Stimulated activated CD8-positive, alpha-beta memory T cell treated with anti-CD3 and anti-CD28 coated beads, Interleukin-7, amount 100 ng/mL, for 24 hours (primary cell): ENCODE measurements around the gene ZNF581.

Experiments
- DNase-seq: peaks from one replicate; pipeline ENCODE4 v3.0.0-alpha.2; 2020; ENCODE audit warnings: low read depth

Gene ZNF581

GRCh38 chr19:55648585-55649267 lies 5.3 kb downstream of the ZNF581 start:
- DNase-seq = no peak

GRCh38 chr19:55649268-55650125 lies 6.0 kb downstream of the ZNF581 start:
- no peak for DNase-seq

GRCh38 chr19:55650126-55650557 lies 6.7 kb downstream of the ZNF581 start:
- no peak for DNase-seq

GRCh38 chr19:55650602-55651230 lies 7.3 kb downstream of the ZNF581 start:
- DNase-seq = no peak

GRCh38 chr19:55651236-55651635 lies 7.8 kb downstream of the ZNF581 start:
- no peak for DNase-seq

GRCh38 chr19:55652311-55653128 lies 9.1 kb downstream of the ZNF581 start:
- no peak for DNase-seq

GRCh38 chr19:55653651-55654322 lies 10.3 kb downstream of the ZNF581 start:
- peak; percentile 98 for DNase-seq

GRCh38 chr19:55654323-55654867 lies 10.9 kb downstream of the ZNF581 start:
- peak; percentile 97 for DNase-seq

GRCh38 chr19:55654868-55655647 lies 11.6 kb downstream of the ZNF581 start, which contains the start of gene U2AF2:
Gene U2AF2, plus strand, starts transcription at chr19:55655035. Its CDS starts 70 bp downstream, at chr19:55655105.
- peak; percentile 95 for DNase-seq

GRCh38 chr19:55655648-55656040 lies 12.2 kb downstream of the ZNF581 start:
- no peak for DNase-seq

- DNase-seq = no peak
Measured at GRCh38 chr19:55656552-55656951, 13.1 kb downstream of the ZNF581 start.

- no peak for DNase-seq
Measured at GRCh38 chr19:55656988-55657747, 13.7 kb downstream of the ZNF581 start.

GRCh38 chr19:55658846-55659459 lies 15.5 kb downstream of the ZNF581 start:
- DNase-seq = no peak

GRCh38 chr19:55659822-55660221 lies 16.4 kb downstream of the ZNF581 start:
- DNase-seq = no peak

- DNase-seq = no peak
Measured at GRCh38 chr19:55660404-55660803, 17.0 kb downstream of the ZNF581 start.

- DNase-seq = no peak
Measured at GRCh38 chr19:55660991-55661390, 17.5 kb downstream of the ZNF581 start.

GRCh38 chr19:55661826-55662225 lies 18.4 kb downstream of the ZNF581 start:
- no peak for DNase-seq

GRCh38 chr19:55663846-55664536 lies 20.5 kb downstream of the ZNF581 start:
- DNase-seq = no peak
